GM12892 (cell line): ENCODE data around the gene TLCD4.
"Not testable (repeated sequence)": the region's sequence is repeated elsewhere in the genome, so short reads cannot be mapped to it uniquely, and the experiment has no call there.

Experiments used
- DNase-seq: peaks from one replicate; pipeline ENCODE4 v3.0.0; 2011; ENCODE audit not compliant: insufficient read length
- FAIRE-seq: peaks from 2 replicates; lab custom pipeline; 2011; peaks lifted over from hg19 to GRCh38; lab: Jason Lieb, UNC
- POLR2A ChIP-seq: IDR thresholded peaks from 2 replicates; pipeline ENCODE4 v1.6.1; 2011; ENCODE audit warnings: low read depth, low read length, control low read depth
- POLR2AphosphoS5 ChIP-seq: IDR thresholded peaks from 2 replicates; pipeline ENCODE4 v1.6.1; 2011; ENCODE audit warnings: low read depth, low read length, control low read depth
- TAF1 ChIP-seq: IDR thresholded peaks from 2 replicates; pipeline ENCODE4 v1.6.1; 2011; ENCODE audit warnings: low read depth, mild to moderate bottlenecking, control low read depth, low read length, borderline replicate concordance

Gene TLCD4

GRCh38 chr1:95126366-95126765, 9.2 kb downstream of the TLCD4 start:
- no peak for TF ChIP-seq TAF1
- TF ChIP-seq POLR2A: no peak
- TF ChIP-seq POLR2AphosphoS5: no peak
- FAIRE-seq (no peak), DNase-seq (no peak)

- DNase-seq (no peak), FAIRE-seq (no peak)
- TF ChIP-seq POLR2AphosphoS5 (no peak), TAF1 (no peak), POLR2A (no peak)
Observed at GRCh38 chr1:95126846-95127245, 9.7 kb downstream of the TLCD4 start.

- DNase-seq (no peak), FAIRE-seq (no peak)
- no peak for TF ChIP-seq TAF1
- no peak for TF ChIP-seq POLR2A
- TF ChIP-seq POLR2AphosphoS5: no peak
Observed at GRCh38 chr1:95127380-95127779, 10.2 kb downstream of the TLCD4 start.

DNA sequence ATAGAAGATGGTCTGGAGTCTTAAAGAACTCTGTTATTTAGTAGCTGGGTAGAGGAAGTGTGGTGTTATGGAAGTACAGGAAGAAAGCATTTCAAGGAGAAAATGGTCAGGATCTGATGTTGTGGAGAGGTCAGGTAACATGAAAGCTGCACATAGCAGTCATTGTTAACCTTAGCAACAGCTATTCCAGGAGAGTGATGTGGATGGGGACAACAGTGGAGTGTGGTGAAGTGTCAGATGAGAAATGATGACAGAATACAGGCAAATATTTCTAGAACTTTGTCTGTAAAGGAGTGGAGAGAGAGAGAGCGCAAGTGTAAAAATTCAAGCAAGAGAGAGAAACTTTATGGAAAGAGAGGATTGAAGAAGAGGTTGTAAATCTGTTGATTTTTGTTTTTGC, 15.6 kb downstream of the TLCD4 start:
- TF ChIP-seq POLR2AphosphoS5 (no peak), POLR2A (no peak), TAF1 (no peak)
- FAIRE-seq (no peak), DNase-seq (no peak)

GRCh38 chr1:95133687-95134086, 16.5 kb downstream of the TLCD4 start:
- no peak for TF ChIP-seq POLR2A
- no peak for TF ChIP-seq TAF1
- TF ChIP-seq POLR2AphosphoS5: no peak
- no peak for FAIRE-seq
- DNase-seq: no peak

- no peak for FAIRE-seq
- DNase-seq: no peak
- TF ChIP-seq TAF1 (no peak), POLR2A (no peak), POLR2AphosphoS5 (no peak)
Observed at GRCh38 chr1:95138223-95138622, 21.1 kb downstream of the TLCD4 start.

DNA sequence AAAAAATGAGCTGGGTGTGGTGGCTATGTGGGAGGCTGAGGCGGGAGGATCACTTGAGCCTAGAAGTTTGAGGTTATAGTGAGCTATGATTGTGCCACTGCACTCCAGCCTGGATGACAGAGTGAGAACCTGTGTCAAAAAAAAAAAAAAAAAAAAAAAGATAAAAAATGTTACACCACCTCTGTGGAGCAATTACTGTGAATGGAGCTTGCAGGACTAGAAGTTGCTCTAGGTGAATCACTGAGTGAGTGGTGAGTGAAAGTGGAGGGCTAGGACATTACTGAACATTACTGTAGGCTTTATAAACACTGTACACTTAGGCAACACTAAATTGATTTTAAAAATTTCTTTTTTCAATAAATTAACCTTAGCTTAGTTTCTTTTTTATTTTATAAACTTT, 21.9 kb downstream of the TLCD4 start:
- TF ChIP-seq POLR2AphosphoS5: no peak
- no peak for DNase-seq
- no peak for FAIRE-seq

- FAIRE-seq (no peak), DNase-seq (no peak)
- TF ChIP-seq TAF1 (no peak), POLR2AphosphoS5 (no peak), POLR2A (no peak)
Observed at GRCh38 chr1:95140791-95141190, 23.6 kb downstream of the TLCD4 start.

- FAIRE-seq: no peak
- TF ChIP-seq POLR2A: no peak
- no peak for TF ChIP-seq TAF1
- no peak for TF ChIP-seq POLR2AphosphoS5
- DNase-seq: no peak
Observed at GRCh38 chr1:95145493-95145892, 28.3 kb downstream of the TLCD4 start.

GRCh38 chr1:95146637-95147036, 29.5 kb downstream of the TLCD4 start:
- DNase-seq (no peak), FAIRE-seq (no peak)
- no peak for TF ChIP-seq POLR2A
- no peak for TF ChIP-seq TAF1
- no peak for TF ChIP-seq POLR2AphosphoS5

DNA sequence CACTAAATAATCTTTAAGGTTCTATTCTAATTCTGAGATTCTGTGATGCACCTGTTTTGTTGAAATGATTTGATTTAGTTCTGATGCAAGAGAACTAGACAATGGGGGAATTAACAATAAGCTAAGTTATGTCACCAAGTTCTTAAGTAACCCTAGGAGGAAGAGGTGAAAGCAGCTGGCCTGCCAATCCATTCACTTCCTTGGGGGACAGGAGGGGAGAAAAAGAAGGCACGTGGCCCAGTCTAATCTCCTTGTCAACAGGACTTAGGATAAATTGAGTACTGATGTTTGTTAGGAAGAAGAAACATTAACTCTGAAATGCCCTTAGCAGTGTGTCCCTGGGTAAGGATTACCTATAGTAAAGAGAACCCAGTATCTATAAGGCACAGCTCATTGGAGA, 36.9 kb downstream of the TLCD4 start:
- no peak for DNase-seq
- FAIRE-seq: no peak
- TF ChIP-seq POLR2A: no peak
- no peak for TF ChIP-seq TAF1
- no peak for TF ChIP-seq POLR2AphosphoS5

- not testable (repeated sequence) for FAIRE-seq, DNase-seq
Observed at GRCh38 chr1:95165569-95165968, 48.4 kb downstream of the TLCD4 start.
